IMR-90 (cell line): ENCODE results near the gene CREB5. TPM values are rescaled to one million over a fixed set of nuclear protein-coding genes. Genes with fewer than 3 reads are reported as not detected.

Experiments used
- ATAC-seq: fragments of 200-7000 bp; cut with Tn5 transposase; 2 replicates; pipeline ENCODE4 v1.9.1; 2020; ENCODE audit warnings: low read depth, mild to moderate bottlenecking, moderate library complexity
- BruUV-seq: library from RNA; stranded (reverse); fragments of 400-500 nt; replicated peaks from 2 replicates; lab custom pipeline; 2021; lab: Mats Ljungman, UMichigan
- CTCF ChIA-PET: fragments of 300-600 bp; formaldehyde crosslinking; extraction: SDS; loops from one replicate; lab custom pipeline; 2021; ENCODE audit warnings: antibody characterized with exemption; lab: Yijun Ruan, JAX
- POLR2A ChIA-PET: fragments of 300-600 bp; sonication (Branson Sonifier 250); formaldehyde crosslinking; loops from one replicate; lab custom pipeline; 2022; ENCODE audit warnings: antibody characterized with exemption; ENCODE audit not compliant: unreplicated experiment; lab: Charles Lee
- DNase-seq: peaks from one replicate; pipeline ENCODE4 v3.0.0; 2013
- H2AFZ ChIP-seq: replicated peaks from 2 replicates; pipeline ENCODE3; 2013; ENCODE audit warnings: low read length, mild to moderate bottlenecking; ENCODE audit not compliant: poor library complexity
- H2AK5ac ChIP-seq: 2 replicates; pipeline ENCODE4 v1.6.1; 2013; ENCODE audit warnings: low read depth, low read length, inconsistent platforms
- H2AK9ac ChIP-seq: replicated peaks from 2 replicates; pipeline ENCODE3; 2013; ENCODE audit warnings: mild to moderate bottlenecking, low read depth, low read length, moderate library complexity; ENCODE audit not compliant: poor library complexity
- H2BK120ac ChIP-seq: 2 replicates; pipeline ENCODE4 v1.6.1; 2013; ENCODE audit warnings: low read depth, low read length, inconsistent platforms
- H2BK15ac ChIP-seq: 3 replicates; pipeline ENCODE4 v1.6.1; 2013; ENCODE audit warnings: low read depth, low read length, inconsistent platforms
- H2BK20ac ChIP-seq: 2 replicates; pipeline ENCODE4 v1.6.1; 2013; ENCODE audit warnings: low read depth, mild to moderate bottlenecking, inconsistent platforms, low read length, moderate library complexity
- H2BK5ac ChIP-seq: 2 replicates; pipeline ENCODE4 v1.6.1; 2013; ENCODE audit warnings: mild to moderate bottlenecking, low read depth, low read length, inconsistent platforms; ENCODE audit not compliant: poor library complexity, severe bottlenecking
- H3K14ac ChIP-seq: replicated peaks from 2 replicates; pipeline ENCODE4 v1.6.1; 2013; ENCODE audit warnings: low read depth, low read length, inconsistent platforms
- H3K18ac ChIP-seq: 2 replicates; pipeline ENCODE4 v1.6.1; 2013; ENCODE audit warnings: low read depth, low read length, control low read depth
- H3K23ac ChIP-seq: 2 replicates; pipeline ENCODE4 v1.6.1; 2013; ENCODE audit warnings: low read depth, low read length, inconsistent platforms
- H3K27ac ChIP-seq: 2 replicates; pipeline ENCODE4 v1.5.1; 2013; ENCODE audit warnings: mild to moderate bottlenecking, control low read depth, low read length; ENCODE audit not compliant: insufficient read depth
- H3K27me3 ChIP-seq: 2 replicates; pipeline ENCODE4 v1.6.1; 2013; ENCODE audit warnings: low read length; ENCODE audit not compliant: control insufficient read depth, insufficient read depth
- H3K36me3 ChIP-seq: 2 replicates; pipeline ENCODE4 v1.6.1; 2013; ENCODE audit warnings: low read length, mixed read lengths; ENCODE audit not compliant: control insufficient read depth, insufficient read depth
- H3K4ac ChIP-seq: 2 replicates; pipeline ENCODE4 v1.6.1; 2013; ENCODE audit warnings: low read depth, low read length, inconsistent platforms
- H3K4me1 ChIP-seq: 2 replicates; pipeline ENCODE4 v1.6.1; 2013; ENCODE audit warnings: low read length, mixed read lengths; ENCODE audit not compliant: control insufficient read depth, insufficient read depth
- H3K4me2 ChIP-seq: 2 replicates; pipeline ENCODE4 v1.6.1; 2013; ENCODE audit warnings: low read depth, mild to moderate bottlenecking, control low read depth, low read length, moderate library complexity
- H3K4me3 ChIP-seq: 2 replicates; pipeline ENCODE4 v1.5.1; 2013; ENCODE audit warnings: low read depth, mild to moderate bottlenecking, control low read depth, low read length, moderate library complexity; ENCODE audit not compliant: insufficient read depth
- H3K56ac ChIP-seq: 2 replicates; pipeline ENCODE4 v1.6.1; 2013; ENCODE audit warnings: low read length, inconsistent platforms; ENCODE audit not compliant: insufficient read depth; ENCODE audit errors: extremely low read depth
- H3K79me1 ChIP-seq, 2 experiments: 2 replicates each; pipeline ENCODE4 v1.6.1; 2013; ENCODE audit warnings: low read length in 2 of 2, inconsistent platforms in 1 of 2, low read depth in 1 of 2
- H3K9ac ChIP-seq: 2 replicates; pipeline ENCODE4 v1.6.1; 2013; ENCODE audit warnings: low read depth, low read length, control low read depth
- H3K9me1 ChIP-seq: 2 replicates; pipeline ENCODE4 v1.6.1; 2013; ENCODE audit warnings: low read length, inconsistent platforms; ENCODE audit not compliant: insufficient read depth
- H3K9me3 ChIP-seq: 2 replicates; pipeline ENCODE4 v1.6.1; 2013; ENCODE audit warnings: low read length; ENCODE audit not compliant: control insufficient read depth, insufficient read depth
- H4K20me1 ChIP-seq: 2 replicates; pipeline ENCODE4 v1.6.1; 2013; ENCODE audit warnings: low read length, inconsistent platforms; ENCODE audit not compliant: insufficient read depth
- H4K5ac ChIP-seq: 2 replicates; pipeline ENCODE4 v1.6.1; 2013; ENCODE audit warnings: mild to moderate bottlenecking, low read depth, low read length, control low read depth
- H4K8ac ChIP-seq, 2 experiments: 2 replicates each; pipeline ENCODE4 v1.6.1; 2013; ENCODE audit warnings: low read depth in 2 of 2, low read length in 2 of 2, control low read depth in 1 of 2, inconsistent platforms in 1 of 2
- H4K91ac ChIP-seq: 2 replicates; pipeline ENCODE4 v1.6.1; 2013; ENCODE audit warnings: low read depth, low read length, inconsistent platforms; ENCODE audit not compliant: insufficient read depth
- FOS ChIP-seq: fragments of 150-350 bp; IDR thresholded peaks from 2 replicates; pipeline ENCODE4 v1.6.1; 2016; ENCODE audit warnings: low read depth, low read length
- MAZ ChIP-seq: IDR thresholded peaks from 2 replicates; pipeline ENCODE4 v1.6.1; 2012; ENCODE audit warnings: low read depth, mild to moderate bottlenecking, low read length, improper control_type of control experiment, moderate library complexity, borderline replicate concordance
- MXI1 ChIP-seq: IDR thresholded peaks from 2 replicates; pipeline ENCODE4 v1.6.1; 2012; ENCODE audit warnings: low read depth, mild to moderate bottlenecking, low read length, moderate library complexity, borderline replicate concordance
- WGBS, 2 experiments: methylation state at CpG; one replicate each; pipeline versions ENCODE4 v1.1.5 to v1.1.7; 2013; ENCODE audit warnings: missing lambda C conversion rate in 2 of 2; ENCODE audit not compliant: insufficient read length in 1 of 2; ENCODE audit errors: extremely low coverage in 2 of 2; 5-methylcytosine and 5-hydroxymethylcytosine counted together
- dilution Hi-C: fragments of 300-500 bp; cut with HindIII; formaldehyde crosslinking; loops from one replicate; pipeline ENCODE4 v1.14.3; 2018; ENCODE audit warnings: low sequenced_read_pairs; ENCODE audit not compliant: unreplicated experiment
- in situ Hi-C: fragments of 300-500 bp; cut with MboI; formaldehyde crosslinking; loops from 3 replicates; pipeline ENCODE4 v1.14.3; 2019; ENCODE audit warnings: low sequenced_read_pairs, inconsistent platforms, mixed read lengths
- intact Hi-C: fragments of 100-400 bp; cut with micrococcal nuclease; formaldehyde crosslinking; loops from 2 replicates; pipeline ENCODE4 v1.10.0; 2022
- polyA plus RNA-seq, 3 experiments: library from polyadenylated mRNA; depleted of rRNA; stranded (reverse); fragments of >200 nt; gene quantifications; 2 replicates each; pipeline ENCODE4 v1.2.3, GENCODE V29; 2012; ENCODE audit warnings: low replicate concordance in 1 of 3
- total RNA-seq: library from RNA; depleted of rRNA; stranded (reverse); fragments of >200 nt; gene quantifications from 2 replicates; pipeline ENCODE4 v1.2.3, GENCODE V29; 2012
- TF ChIP-seq, protein P1 (sequence below): fragments of 150-350 bp; IDR thresholded peaks from 2 replicates; pipeline ENCODE4 v1.6.1; 2017; ENCODE audit warnings: mild to moderate bottlenecking, antibody characterized with exemption, low read length, low read depth

CREB5 gene
- total and polyA plus RNA-seq, 2 of the 4 experiments (the other 2 are of a cell fraction), result 7.3 to 13.1 TPM

DNA sequence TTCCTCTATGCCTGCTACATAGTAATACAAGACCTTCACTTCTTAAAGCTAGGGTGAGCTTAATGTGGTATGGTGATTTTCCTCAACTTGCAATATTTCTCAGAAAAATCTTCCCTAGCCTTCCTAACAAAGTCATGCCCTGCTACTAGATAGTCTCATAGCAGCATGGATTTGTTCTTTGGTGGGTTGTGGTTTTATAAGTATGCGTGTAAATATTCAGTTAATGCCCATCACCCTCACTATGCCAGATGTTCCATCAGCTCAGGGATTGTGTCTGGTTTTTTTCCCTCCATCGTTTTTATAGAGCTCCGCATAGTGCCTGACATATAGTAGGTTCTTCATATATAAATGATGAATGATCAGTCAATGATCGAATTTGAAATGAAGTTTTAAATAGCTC, 182.8 kb downstream of the CREB5 start:
- DNase-seq (no peak), ATAC-seq (no peak)
- Histone ChIP-seq H4K5ac (no peak overlapping the region), H3K18ac (no peak overlapping the region), H3K4ac (no peak overlapping the region), H2AK5ac (no peak overlapping the region), H3K9me1 (no peaks in the 10 kb centered on the region), H2AK9ac (no peak overlapping the region), H2BK120ac (no peak overlapping the region), H3K56ac (no peak overlapping the region), H2BK20ac (no peak overlapping the region), H3K36me3 (no peaks in the 10 kb centered on the region), H3K4me3 (no peak overlapping the region), H2BK5ac (no peak overlapping the region), H4K20me1 (no peaks in the 10 kb centered on the region), H3K27me3 (no peaks in the 10 kb centered on the region), H3K4me2 (no peak overlapping the region), H3K9ac (no peak overlapping the region), H4K91ac (no peak overlapping the region), H4K8ac (no peak overlapping the region), H3K14ac (no peak overlapping the region), H2BK15ac (no peak overlapping the region), H3K79me1 (no peaks in the 10 kb centered on the region), H3K4me1 (no peaks in the 10 kb centered on the region; the same call in 1 of the 2 replicates), H3K27ac (no peak overlapping the region), H2AFZ (no peak overlapping the region), H3K23ac (no peak overlapping the region), H3K9me3 (no peaks in the 10 kb centered on the region)
- CTCF ChIA-PET, result no interaction called here
- BruUV-seq, result no TSS peak
- TF ChIP-seq FOS, result no peak
- no peak for TF ChIP-seq MAZ
- TF ChIP-seq, protein P1, sequence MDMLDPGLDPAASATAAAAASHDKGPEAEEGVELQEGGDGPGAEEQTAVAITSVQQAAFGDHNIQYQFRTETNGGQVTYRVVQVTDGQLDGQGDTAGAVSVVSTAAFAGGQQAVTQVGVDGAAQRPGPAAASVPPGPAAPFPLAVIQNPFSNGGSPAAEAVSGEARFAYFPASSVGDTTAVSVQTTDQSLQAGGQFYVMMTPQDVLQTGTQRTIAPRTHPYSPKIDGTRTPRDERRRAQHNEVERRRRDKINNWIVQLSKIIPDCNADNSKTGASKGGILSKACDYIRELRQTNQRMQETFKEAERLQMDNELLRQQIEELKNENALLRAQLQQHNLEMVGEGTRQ, result no peak
- no peak for TF ChIP-seq MXI1
- dilution Hi-C loops (no loop called here), in situ Hi-C loops (no loop called here), intact Hi-C loops (no loop called here)
- POLR2A ChIA-PET, result no interaction called here
- no CpG with 5 or more reads among the region's 4 CpGs for WGBS, 2 experiments
